ENCODE results near the gene HOXB1.

DNA sequence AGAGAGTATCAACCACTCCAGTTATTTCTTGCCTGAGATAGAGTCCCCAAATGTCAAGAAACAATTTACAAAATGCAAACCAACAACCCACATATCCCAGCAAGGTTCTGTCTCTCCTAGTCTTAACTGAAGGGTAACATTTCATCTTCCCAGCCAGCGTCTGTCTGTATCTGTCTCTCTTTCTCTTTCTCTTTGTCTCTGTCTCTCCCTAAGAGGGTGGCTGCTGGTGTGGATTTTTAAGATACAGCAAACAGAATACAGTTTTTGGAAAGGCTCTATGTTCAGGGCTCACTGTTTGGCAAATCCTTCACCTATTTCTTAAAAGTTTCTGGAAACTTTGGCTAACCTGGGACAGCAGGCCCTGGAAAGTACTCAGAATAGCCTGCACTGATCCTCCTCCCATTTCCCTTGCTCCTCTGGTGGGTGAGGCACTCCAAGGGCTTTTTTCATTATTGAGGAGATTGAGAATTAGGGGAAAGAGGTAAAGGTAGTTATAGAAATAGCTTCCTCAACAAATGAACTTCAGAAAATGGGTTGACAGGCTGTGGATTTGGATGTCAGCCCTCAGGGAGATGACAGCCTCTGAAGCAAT lies 41.1 kb upstream of the HOXB1 start:
- TF ChIP-seq, protein P1, sequence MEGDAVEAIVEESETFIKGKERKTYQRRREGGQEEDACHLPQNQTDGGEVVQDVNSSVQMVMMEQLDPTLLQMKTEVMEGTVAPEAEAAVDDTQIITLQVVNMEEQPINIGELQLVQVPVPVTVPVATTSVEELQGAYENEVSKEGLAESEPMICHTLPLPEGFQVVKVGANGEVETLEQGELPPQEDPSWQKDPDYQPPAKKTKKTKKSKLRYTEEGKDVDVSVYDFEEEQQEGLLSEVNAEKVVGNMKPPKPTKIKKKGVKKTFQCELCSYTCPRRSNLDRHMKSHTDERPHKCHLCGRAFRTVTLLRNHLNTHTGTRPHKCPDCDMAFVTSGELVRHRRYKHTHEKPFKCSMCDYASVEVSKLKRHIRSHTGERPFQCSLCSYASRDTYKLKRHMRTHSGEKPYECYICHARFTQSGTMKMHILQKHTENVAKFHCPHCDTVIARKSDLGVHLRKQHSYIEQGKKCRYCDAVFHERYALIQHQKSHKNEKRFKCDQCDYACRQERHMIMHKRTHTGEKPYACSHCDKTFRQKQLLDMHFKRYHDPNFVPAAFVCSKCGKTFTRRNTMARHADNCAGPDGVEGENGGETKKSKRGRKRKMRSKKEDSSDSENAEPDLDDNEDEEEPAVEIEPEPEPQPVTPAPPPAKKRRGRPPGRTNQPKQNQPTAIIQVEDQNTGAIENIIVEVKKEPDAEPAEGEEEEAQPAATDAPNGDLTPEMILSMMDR (IDR thresholded peaks at IDR 0.05; ENCODE audit: borderline replicate concordance, extremely low read depth, low read length, poor library complexity, severe bottlenecking): no peak
- TF ChIP-seq EZH2 (IDR thresholded peaks at IDR 0.05; ENCODE audit: borderline replicate concordance, low read depth, low read length, severe bottlenecking): no peak

Data from DND-41 (cell line).